Trophoblast cell (in vitro differentiated cells and primary cell): ENCODE measurements around the gene U2AF1L4.
A peak's percentile ranks its signal among the peaks of the same experiment; 100 is the strongest.

Experiments used
- DNase-seq, 2 donors: peaks; one replicate each; pipeline ENCODE4 v3.0.0-alpha.2; 2016
- H2AFZ ChIP-seq: 2 replicates; pipeline ENCODE4 v1.6.1; 2013; ENCODE audit warnings: low read length, moderate library complexity, mild to moderate bottlenecking; ENCODE audit not compliant: insufficient read depth, poor library complexity
- H2AK5ac ChIP-seq: 2 replicates; pipeline ENCODE4 v1.6.1; 2013; ENCODE audit warnings: mild to moderate bottlenecking, low read length
- H2BK120ac ChIP-seq: 2 replicates; pipeline ENCODE4 v1.6.1; 2013; ENCODE audit warnings: low read length, mild to moderate bottlenecking, moderate library complexity; ENCODE audit not compliant: insufficient read depth, poor library complexity
- H2BK12ac ChIP-seq: 2 replicates; pipeline ENCODE4 v1.6.1; 2013; ENCODE audit warnings: mild to moderate bottlenecking, low read length, moderate library complexity
- H2BK5ac ChIP-seq: 2 replicates; pipeline ENCODE4 v1.6.1; 2013; ENCODE audit warnings: low read length, low read depth, moderate library complexity, mild to moderate bottlenecking; ENCODE audit not compliant: poor library complexity
- H3K14ac ChIP-seq: 2 replicates; pipeline ENCODE4 v1.6.1; 2013; ENCODE audit warnings: mild to moderate bottlenecking, low read length
- H3K18ac ChIP-seq: 2 replicates; pipeline ENCODE4 v1.6.1; 2013; ENCODE audit warnings: mild to moderate bottlenecking, low read length
- H3K23ac ChIP-seq: 2 replicates; pipeline ENCODE4 v1.6.1; 2013; ENCODE audit warnings: low read length
- H3K27ac ChIP-seq: 2 replicates; pipeline ENCODE4 v1.5.1; 2013; ENCODE audit warnings: low read depth, mild to moderate bottlenecking, inconsistent platforms, low read length, moderate library complexity
- H3K27me3 ChIP-seq: 2 replicates; pipeline ENCODE4 v1.6.1; 2013; ENCODE audit warnings: inconsistent platforms, mild to moderate bottlenecking, low read length, moderate library complexity; ENCODE audit not compliant: insufficient read depth
- H3K36me3 ChIP-seq, 2 experiments: 1 replicate in 1 of 2; 2 replicates in 1 of 2; pipeline ENCODE4 v1.6.1; 2013; ENCODE audit warnings: low read length in 2 of 2, mild to moderate bottlenecking in 2 of 2, moderate library complexity in 1 of 2; ENCODE audit not compliant: insufficient read depth in 2 of 2, control insufficient read depth in 1 of 2
- H3K4ac ChIP-seq: 2 replicates; pipeline ENCODE4 v1.6.1; 2013; ENCODE audit warnings: low read depth, mild to moderate bottlenecking, low read length, moderate library complexity
- H3K4me1 ChIP-seq, 2 experiments: 1 replicate in 1 of 2; 2 replicates in 1 of 2; pipeline ENCODE4 v1.6.1; 2013; ENCODE audit warnings: low read length in 2 of 2, mild to moderate bottlenecking in 2 of 2, moderate library complexity in 1 of 2; ENCODE audit not compliant: insufficient read depth in 2 of 2, control insufficient read depth in 1 of 2
- H3K4me2 ChIP-seq: 2 replicates; pipeline ENCODE4 v1.6.1; 2013; ENCODE audit warnings: inconsistent platforms, mild to moderate bottlenecking, low read length, moderate library complexity
- H3K4me3 ChIP-seq: 2 replicates; pipeline ENCODE4 v1.5.1; 2013; ENCODE audit warnings: mild to moderate bottlenecking, low read depth, low read length, inconsistent platforms
- H3K79me1 ChIP-seq: one replicate; pipeline ENCODE4 v1.6.1; 2013; ENCODE audit warnings: low read length
- H3K79me2 ChIP-seq: 2 replicates; pipeline ENCODE4 v1.6.1; 2013; ENCODE audit warnings: low read length, mild to moderate bottlenecking; ENCODE audit not compliant: control insufficient read depth, insufficient read depth, poor library complexity
- H3K9ac ChIP-seq: 2 replicates; pipeline ENCODE4 v1.6.1; 2013; ENCODE audit warnings: mild to moderate bottlenecking, low read length
- H3K9me3 ChIP-seq: 2 replicates; pipeline ENCODE4 v1.6.1; 2013; ENCODE audit warnings: low read depth, mild to moderate bottlenecking, control low read depth, inconsistent platforms, low read length; ENCODE audit not compliant: insufficient read depth
- H4K12ac ChIP-seq: 2 replicates; pipeline ENCODE4 v1.6.1; 2013; ENCODE audit warnings: low read depth, mild to moderate bottlenecking, low read length, moderate library complexity
- H4K8ac ChIP-seq: 2 replicates; pipeline ENCODE4 v1.6.1; 2013; ENCODE audit warnings: low read depth, mild to moderate bottlenecking, low read length, moderate library complexity
- H4K91ac ChIP-seq: one replicate; pipeline ENCODE4 v1.6.1; 2013; ENCODE audit warnings: low read depth, mild to moderate bottlenecking, low read length, moderate library complexity
- WGBS: extraction: QIAGEN DNeasy Blood & Tissue Kit; methylation state at CpG from one replicate; pipeline ENCODE4 v1.1.7; 2013; ENCODE audit warnings: missing lambda C conversion rate; ENCODE audit not compliant: insufficient read length, insufficient coverage; ENCODE audit errors: extremely low coverage; 5-methylcytosine and 5-hydroxymethylcytosine counted together

The U2AF1L4 gene

GRCh38 chr19:35734889-35735288, 10.3 kb downstream of the U2AF1L4 start:
- H3K14ac ChIP-seq, result no peak overlapping the region
- H3K79me2 ChIP-seq, result no peaks in the 10 kb centered on the region
- WGBS, result no CpG with 5 or more reads among the region's 5 CpGs
- no peak overlapping the region for H3K4ac ChIP-seq
- no peak overlapping the region for H3K9ac ChIP-seq
- no peak overlapping the region for H3K27ac ChIP-seq
- DNase-seq, result no peak
- H3K4me3 ChIP-seq, result no peak overlapping the region
- H3K79me1 ChIP-seq, result peaks cover 3% of the 10 kb centered on the region
- no peak overlapping the region for H4K91ac ChIP-seq
- no peak overlapping the region for H2AFZ ChIP-seq
- no peak overlapping the region for H2BK120ac ChIP-seq
- H3K4me2 ChIP-seq, result no peak overlapping the region
- H4K8ac ChIP-seq, result no peak overlapping the region
- no peaks in the 10 kb centered on the region for H3K9me3 ChIP-seq
- H3K4me1 ChIP-seq, result peaks cover 2 to 3% of the 10 kb centered on the region in 2 experiments
- H2AK5ac ChIP-seq, result no peak overlapping the region
- H3K18ac ChIP-seq, result no peak overlapping the region
- H2BK12ac ChIP-seq, result no peak overlapping the region
- no peak overlapping the region for H2BK5ac ChIP-seq
- no peak overlapping the region for H4K12ac ChIP-seq
- no peak overlapping the region for H3K23ac ChIP-seq
- H3K27me3 ChIP-seq, result no peaks in the 10 kb centered on the region
- H3K36me3 ChIP-seq, result peaks cover 84 to 87% of the 10 kb centered on the region in 2 experiments

GRCh38 chr19:35734273-35734672, 10.9 kb downstream of the U2AF1L4 start:
- H2AK5ac ChIP-seq, result no peak overlapping the region
- no peaks in the 10 kb centered on the region for H3K27me3 ChIP-seq
- no peak overlapping the region for H3K4ac ChIP-seq
- H3K18ac ChIP-seq, result no peak overlapping the region
- no peak overlapping the region for H3K4me2 ChIP-seq
- no peaks in the 10 kb centered on the region for H3K4me1 ChIP-seq
- no peak overlapping the region for H4K12ac ChIP-seq
- no CpG with 5 or more reads among the region's 8 CpGs for WGBS
- H3K79me2 ChIP-seq, result no peaks in the 10 kb centered on the region
- H3K9ac ChIP-seq, result no peak overlapping the region
- no peaks in the 10 kb centered on the region for H3K9me3 ChIP-seq
- peaks cover 3% of the 10 kb centered on the region for H3K79me1 ChIP-seq
- peaks cover 90 to 93% of the 10 kb centered on the region in 2 experiments for H3K36me3 ChIP-seq
- no peak overlapping the region for H2BK12ac ChIP-seq
- H2BK120ac ChIP-seq, result no peak overlapping the region
- H2AFZ ChIP-seq, result no peak overlapping the region
- no peak overlapping the region for H3K4me3 ChIP-seq
- H4K91ac ChIP-seq, result peak overlapping the region; percentile 20
- no peak overlapping the region for H2BK5ac ChIP-seq
- no peak for DNase-seq
- H3K23ac ChIP-seq, result no peak overlapping the region
- H3K14ac ChIP-seq, result no peak overlapping the region
- H4K8ac ChIP-seq, result no peak overlapping the region
- H3K27ac ChIP-seq, result no peak overlapping the region

GRCh38 chr19:35733180-35734125, 11.8 kb downstream of the U2AF1L4 start:
- peaks cover 93 to 94% of the 10 kb centered on the region in 2 experiments for H3K36me3 ChIP-seq
- no peak overlapping the region for H3K9ac ChIP-seq
- H3K18ac ChIP-seq, result no peak overlapping the region
- H3K79me2 ChIP-seq, result no peaks in the 10 kb centered on the region
- H2AK5ac ChIP-seq, result no peak overlapping the region
- no peak overlapping the region for H3K14ac ChIP-seq
- H3K27me3 ChIP-seq, result no peaks in the 10 kb centered on the region
- no peak overlapping the region for H3K4ac ChIP-seq
- H3K23ac ChIP-seq, result no peak overlapping the region
- no peak overlapping the region for H2BK12ac ChIP-seq
- no peaks in the 10 kb centered on the region for H3K4me1 ChIP-seq
- H3K4me3 ChIP-seq, result no peak overlapping the region
- DNase-seq, result no peak
- no peak overlapping the region for H2AFZ ChIP-seq
- H2BK120ac ChIP-seq, result no peak overlapping the region
- no peak overlapping the region for H4K12ac ChIP-seq
- no peak overlapping the region for H4K8ac ChIP-seq
- H3K4me2 ChIP-seq, result no peak overlapping the region
- peaks cover 3% of the 10 kb centered on the region for H3K79me1 ChIP-seq
- no peak overlapping the region for H2BK5ac ChIP-seq
- H3K27ac ChIP-seq, result no peak overlapping the region
- H4K91ac ChIP-seq, result peak overlapping the region; percentile 20
- no peaks in the 10 kb centered on the region for H3K9me3 ChIP-seq
- no CpG with 5 or more reads among the region's 35 CpGs for WGBS

GRCh38 chr19:35732540-35733179, 12.6 kb downstream of the U2AF1L4 start:
- Histone ChIP-seq H3K18ac (no peak overlapping the region), H3K14ac (no peak overlapping the region), H3K4me2 (no peak overlapping the region), H4K91ac (no peak overlapping the region), H2BK12ac (no peak overlapping the region), H3K79me1 (peaks cover 3% of the 10 kb centered on the region), H3K9ac (no peak overlapping the region), H2AK5ac (no peak overlapping the region), H3K4me3 (no peak overlapping the region), H3K4me1 (no peaks in the 10 kb centered on the region), H3K27me3 (no peaks in the 10 kb centered on the region), H3K27ac (no peak overlapping the region), H4K12ac (no peak overlapping the region), H2AFZ (no peak overlapping the region), H4K8ac (no peak overlapping the region), H3K4ac (no peak overlapping the region), H3K79me2 (no peaks in the 10 kb centered on the region), H3K9me3 (no peaks in the 10 kb centered on the region), H3K23ac (no peak overlapping the region), H2BK120ac (no peak overlapping the region), H2BK5ac (no peak overlapping the region), H3K36me3 (peaks cover 93 to 94% of the 10 kb centered on the region in 2 experiments)
- WGBS, result no CpG with 5 or more reads among the region's 25 CpGs
- DNase-seq, result no peak
